CMK (cell line): ENCODE data around the gene POGLUT2.

Experiments used
- DNase-seq: peaks from one replicate; pipeline ENCODE4 v3.0.0-alpha.2; 2010; ENCODE audit warnings: low read depth

POGLUT2 gene

DNA sequence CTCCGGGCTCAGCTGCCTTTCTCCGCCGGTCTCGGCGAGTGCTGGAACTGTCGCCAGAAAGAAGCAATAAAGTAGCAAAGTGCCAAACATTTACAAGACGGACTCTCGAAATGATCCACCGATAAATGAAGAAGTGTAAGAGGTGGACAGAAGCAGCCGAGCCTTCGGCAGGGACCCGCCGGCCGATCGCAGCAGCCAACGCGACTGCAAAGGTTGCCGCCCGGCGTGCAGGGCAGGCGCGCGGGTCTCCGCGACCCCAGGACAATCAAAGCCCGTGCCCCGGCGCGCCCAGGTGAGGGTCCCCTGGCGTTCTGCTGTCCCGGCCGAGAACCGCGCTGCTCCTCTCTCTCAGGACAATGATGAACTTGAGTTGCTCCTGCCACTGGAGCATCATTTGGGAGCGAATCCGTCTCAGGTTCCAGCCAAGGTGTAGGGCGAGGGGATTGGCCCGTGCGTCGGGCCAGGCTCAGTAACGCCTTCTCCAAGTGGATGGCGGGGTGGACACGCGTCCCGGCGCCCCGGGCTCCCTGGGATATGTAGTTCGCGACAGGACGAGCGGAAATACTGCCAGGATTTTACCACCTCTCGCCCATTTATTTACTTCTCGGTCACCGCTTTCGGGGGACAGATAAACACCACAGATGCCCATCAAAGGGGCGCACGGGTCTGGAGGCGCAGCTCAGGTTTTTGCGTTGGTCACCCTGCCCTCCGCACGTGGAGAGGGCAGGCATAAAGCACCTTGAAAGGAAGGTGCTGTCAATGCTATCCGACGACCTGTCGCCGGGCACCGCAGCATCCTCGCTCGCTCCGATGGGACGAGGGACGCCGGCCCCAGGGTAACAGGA is at the start of gene POGLUT2, which contains the start of gene BIVM:
TSS of gene POGLUT2 (minus strand) at position 396 of the 845 bp plus-strand sequence. CDS start at position 90, 306 bp downstream.
TSS of gene BIVM (plus strand) at position 539 of the 845 bp plus-strand sequence. CDS start 8,149 bp downstream, outside the sequence.
- peak; percentile 60 for DNase-seq

GRCh38 chr13:102847272-102848234 is 48.8 kb upstream of the POGLUT2 start:
- no peak for DNase-seq

GRCh38 chr13:102846261-102847015 is 47.7 kb upstream of the POGLUT2 start:
- no peak for DNase-seq

GRCh38 chr13:102845630-102846260 is 47.0 kb upstream of the POGLUT2 start, which contains the start of gene ERCC5:
Gene ERCC5 (plus strand): TSS chr13:102846032. CDS start chr13:102846267, 235 bp downstream.
- peak; percentile 92 for DNase-seq

DNA sequence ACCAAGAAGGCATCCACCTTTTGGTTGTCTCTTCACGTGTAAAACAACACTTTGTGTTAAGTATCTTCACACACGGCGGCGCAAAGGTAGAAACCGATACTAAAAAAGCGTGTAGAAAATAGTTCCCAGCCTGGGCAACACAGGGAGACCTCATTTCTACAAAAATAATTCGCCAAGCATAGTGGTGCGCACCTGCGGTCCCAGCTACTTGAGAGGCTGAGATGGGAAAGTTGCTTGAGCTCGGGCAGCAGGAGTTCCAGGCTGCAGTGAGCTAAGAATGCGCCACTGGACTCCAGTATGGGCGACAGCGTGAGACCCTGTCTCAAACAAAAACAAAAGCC is 46.5 kb upstream of the POGLUT2 start:
- no peak for DNase-seq

DNA sequence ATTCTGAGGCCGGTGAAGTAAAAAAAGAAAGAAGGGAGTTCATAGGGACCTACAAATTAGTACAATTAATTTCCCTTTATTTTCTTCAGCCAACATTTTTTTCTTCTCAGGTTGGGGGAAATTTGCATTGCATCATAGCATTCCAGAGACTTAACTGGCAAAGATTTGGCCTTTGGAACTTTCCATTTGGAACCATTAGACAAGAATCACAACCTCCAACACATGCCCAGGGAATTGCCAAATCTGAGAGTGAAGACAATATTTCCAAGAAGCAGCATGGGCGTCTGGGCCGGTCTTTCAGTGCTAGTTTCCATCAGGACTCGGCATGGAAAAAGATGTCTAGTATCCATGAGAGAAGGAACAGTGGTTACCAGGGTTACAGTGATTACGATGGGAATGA is 40.7 kb upstream of the POGLUT2 start:
- DNase-seq: no peak

DNA sequence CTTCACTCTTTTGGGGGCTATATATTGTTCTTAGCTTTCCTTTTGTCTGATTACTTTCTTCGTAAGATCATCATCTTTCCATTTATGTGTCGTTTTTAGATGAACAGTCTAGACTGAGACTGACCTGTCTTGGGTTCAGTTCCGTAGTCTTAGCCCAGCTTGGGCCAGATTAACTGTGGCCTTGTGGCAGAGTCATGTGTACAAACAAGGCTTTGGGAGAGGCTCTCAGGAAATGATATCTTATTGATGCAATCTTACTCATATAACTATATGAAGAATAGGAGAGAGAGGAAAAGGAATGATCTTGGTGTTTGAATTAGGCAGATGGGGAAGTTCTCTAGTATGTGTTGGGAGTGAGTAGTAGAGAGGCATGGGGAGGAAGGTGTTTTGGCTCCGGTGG is 40.2 kb upstream of the POGLUT2 start:
- no peak for DNase-seq

DNA sequence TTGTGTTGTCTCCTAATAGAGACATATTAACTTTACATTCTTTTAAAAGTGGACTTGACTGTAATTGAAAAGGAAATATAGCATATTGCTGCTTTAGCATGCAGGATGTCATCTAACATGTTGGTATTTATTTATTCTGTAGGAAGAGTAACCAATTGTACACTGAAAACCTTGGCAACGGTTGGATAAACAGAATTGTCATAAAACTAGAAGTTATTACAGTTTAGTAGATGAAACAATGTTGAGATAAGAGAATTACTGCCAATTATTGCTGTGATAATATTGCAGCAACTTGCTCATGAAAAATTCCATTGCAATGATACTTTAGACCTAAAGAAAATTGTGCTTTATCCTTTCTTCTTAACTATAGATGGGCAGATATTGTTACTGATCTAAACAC is 39.5 kb upstream of the POGLUT2 start:
- no peak for DNase-seq

DNA sequence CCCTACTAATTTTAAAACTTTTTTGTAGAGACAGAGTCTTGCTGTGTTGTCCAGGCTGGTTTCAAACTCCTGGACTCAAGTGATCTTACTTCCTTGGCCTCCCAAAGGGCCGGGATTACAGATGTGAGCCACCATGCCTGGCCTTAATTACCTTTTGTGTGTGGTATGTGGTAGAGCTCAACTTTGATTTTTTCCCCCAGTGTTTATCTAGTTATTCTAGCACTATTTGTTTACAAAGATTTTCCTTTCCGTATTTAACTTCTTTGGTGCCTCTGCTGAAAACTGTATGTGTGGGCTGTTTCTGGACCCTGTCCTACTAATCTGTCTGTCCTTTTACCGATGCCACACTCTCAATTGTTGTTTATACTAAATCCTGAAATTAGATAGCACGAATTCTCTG is 37.7 kb upstream of the POGLUT2 start:
- DNase-seq: no peak

- no peak for DNase-seq
Observed at GRCh38 chr13:102830646-102831045, 31.9 kb upstream of the POGLUT2 start.

GRCh38 chr13:102825921-102826706 is 27.3 kb upstream of the POGLUT2 start:
- no peak for DNase-seq

- DNase-seq: no peak
Observed at GRCh38 chr13:102825400-102825799, 26.6 kb upstream of the POGLUT2 start.

DNA sequence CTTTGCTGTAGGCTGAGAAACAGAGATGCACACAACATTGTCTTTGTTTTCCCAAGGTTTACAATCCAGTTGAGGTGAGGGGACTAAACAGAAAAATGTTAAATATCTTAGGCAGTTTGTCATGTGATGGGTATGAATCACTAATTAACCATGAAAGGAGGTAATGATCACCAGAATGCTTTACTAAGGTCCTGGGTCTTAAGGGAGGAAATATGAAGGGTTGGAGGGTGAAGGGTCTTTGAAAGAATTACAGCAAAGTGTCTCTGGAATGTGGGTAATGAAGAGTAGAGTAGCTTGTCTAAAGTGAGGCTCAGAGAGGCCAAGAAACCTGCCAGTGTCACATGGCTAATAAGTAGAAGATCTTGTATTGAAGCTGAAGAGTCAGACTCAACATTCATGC is 19.1 kb upstream of the POGLUT2 start:
- no peak for DNase-seq

- no peak for DNase-seq
Observed at GRCh38 chr13:102817241-102817640, 18.5 kb upstream of the POGLUT2 start.

- DNase-seq: no peak
Observed at GRCh38 chr13:102816708-102817107, 17.9 kb upstream of the POGLUT2 start.

DNA sequence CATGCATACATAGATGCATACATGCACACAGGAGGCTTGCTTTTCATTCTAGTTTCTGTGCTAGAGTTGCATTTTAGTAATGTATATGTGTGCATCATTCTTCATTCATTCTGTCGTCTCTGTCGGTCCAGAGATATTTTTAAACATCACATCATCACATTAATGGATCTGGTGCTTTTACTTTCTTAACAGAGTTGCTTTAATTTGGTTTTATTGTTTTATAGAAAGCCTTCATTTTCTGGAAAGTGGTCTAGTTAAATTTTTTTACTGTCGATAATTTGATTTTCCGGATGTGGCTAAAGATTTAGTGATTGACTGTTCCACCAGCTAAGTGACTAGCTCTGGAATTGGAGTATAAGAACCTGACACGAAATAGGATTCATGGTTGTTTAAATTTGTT is 17.0 kb upstream of the POGLUT2 start:
- no peak for DNase-seq

DNA sequence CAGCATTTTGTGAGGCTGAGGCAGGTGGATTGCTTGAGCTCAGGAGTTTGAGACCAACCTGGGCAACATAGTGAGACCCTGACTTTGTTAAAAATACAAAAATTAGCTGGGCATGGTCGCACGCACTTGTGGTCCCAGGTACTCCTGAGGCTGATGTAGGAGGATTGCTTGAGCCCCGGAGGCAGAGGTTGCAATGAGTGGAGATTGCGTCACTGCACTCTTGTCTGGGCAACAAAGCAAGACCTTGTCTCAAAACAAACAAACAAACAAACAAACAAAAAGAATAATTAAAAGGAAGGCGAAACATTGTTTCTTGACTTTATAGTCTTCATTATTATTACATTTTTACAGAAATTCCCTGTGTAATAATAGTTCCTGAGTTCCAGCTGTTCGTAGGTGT is 16.0 kb upstream of the POGLUT2 start:
- no peak for DNase-seq

- DNase-seq: no peak
Observed at GRCh38 chr13:102814025-102814607, 15.3 kb upstream of the POGLUT2 start.

GRCh38 chr13:102812611-102813287 is 14.0 kb upstream of the POGLUT2 start:
- no peak for DNase-seq

- DNase-seq: no peak
Observed at GRCh38 chr13:102807699-102808098, 8.9 kb upstream of the POGLUT2 start.
